Loucy (cell line): ENCODE measurements around the gene LACC1.

ENCODE experiments used
- H2AFZ ChIP-seq: fragments of 200-600 bp; sonication (generic); 2 replicates; pipeline ENCODE4 v1.6.0; 2016; ENCODE audit warnings: antibody characterized with exemption, mild to moderate bottlenecking, low read length, moderate library complexity
- H3F3A ChIP-seq: fragments of 200-600 bp; 2 replicates; pipeline ENCODE4 v1.6.0; 2016; ENCODE audit warnings: antibody characterized with exemption, low read depth, mild to moderate bottlenecking
- H3K27me3 ChIP-seq: fragments of 200-600 bp; sonication (generic); 2 replicates; pipeline ENCODE4 v1.6.1; 2014; ENCODE audit warnings: low read length, mild to moderate bottlenecking; ENCODE audit not compliant: insufficient read depth, poor library complexity, severe bottlenecking
- H3K36me3 ChIP-seq: fragments of 200-600 bp; sonication (generic); 2 replicates; pipeline ENCODE4 v1.6.1; 2016; ENCODE audit warnings: low read length; ENCODE audit not compliant: insufficient read depth
- H3K4me1 ChIP-seq: fragments of 200-600 bp; sonication (generic); 2 replicates; pipeline ENCODE4 v1.5.1; 2014; ENCODE audit warnings: low read length, mild to moderate bottlenecking; ENCODE audit not compliant: insufficient read depth, poor library complexity, severe bottlenecking
- H3K4me2 ChIP-seq: fragments of 200-600 bp; sonication (generic); 2 replicates; pipeline ENCODE4 v1.6.0; 2014; ENCODE audit warnings: antibody characterized with exemption, low read length, low read depth, mild to moderate bottlenecking; ENCODE audit not compliant: poor library complexity, severe bottlenecking
- H3K4me3 ChIP-seq: fragments of 200-600 bp; sonication (generic); 2 replicates; pipeline ENCODE4 v1.5.1; 2014; ENCODE audit warnings: low read length, mild to moderate bottlenecking, mixed read lengths; ENCODE audit not compliant: poor library complexity, severe bottlenecking
- H3K79me2 ChIP-seq: fragments of 200-600 bp; sonication (generic); 2 replicates; pipeline ENCODE4 v1.6.1; 2014; ENCODE audit warnings: low read length; ENCODE audit not compliant: insufficient read depth
- H3K9ac ChIP-seq: fragments of 200-600 bp; sonication (generic); 2 replicates; pipeline ENCODE4 v1.6.0; 2014; ENCODE audit warnings: mild to moderate bottlenecking, low read depth, low read length, moderate library complexity; ENCODE audit not compliant: poor library complexity, severe bottlenecking
- H3K9me2 ChIP-seq: fragments of 200-600 bp; sonication (generic); replicated peaks from 2 replicates; pipeline ENCODE4 v1.6.1; 2016; ENCODE audit warnings: low read depth, low read length, mixed read lengths
- H3K9me3 ChIP-seq: fragments of 200-600 bp; sonication (generic); 2 replicates; pipeline ENCODE4 v1.6.1; 2014; ENCODE audit warnings: mild to moderate bottlenecking, antibody characterized with exemption, low read length, low read depth; ENCODE audit not compliant: insufficient read depth
- H4K20me1 ChIP-seq: fragments of 200-600 bp; sonication (generic); 2 replicates; pipeline ENCODE4 v1.6.0; 2014; ENCODE audit warnings: antibody characterized with exemption, low read length, mild to moderate bottlenecking; ENCODE audit not compliant: insufficient read depth, poor library complexity, severe bottlenecking
- EZH2phosphoT487 ChIP-seq: fragments of 200-600 bp; IDR thresholded peaks from 2 replicates; pipeline ENCODE4 v1.6.1; 2018; ENCODE audit warnings: antibody characterized with exemption, mild to moderate bottlenecking, moderate library complexity, borderline replicate concordance
- TF ChIP-seq, protein P1 (sequence below): fragments of 200-600 bp; sonication (generic); conservative IDR thresholded peaks from 2 replicates; pipeline ENCODE4 v1.5.1; 2014; ENCODE audit warnings: mild to moderate bottlenecking, antibody characterized with exemption, low read length

Gene LACC1

DNA sequence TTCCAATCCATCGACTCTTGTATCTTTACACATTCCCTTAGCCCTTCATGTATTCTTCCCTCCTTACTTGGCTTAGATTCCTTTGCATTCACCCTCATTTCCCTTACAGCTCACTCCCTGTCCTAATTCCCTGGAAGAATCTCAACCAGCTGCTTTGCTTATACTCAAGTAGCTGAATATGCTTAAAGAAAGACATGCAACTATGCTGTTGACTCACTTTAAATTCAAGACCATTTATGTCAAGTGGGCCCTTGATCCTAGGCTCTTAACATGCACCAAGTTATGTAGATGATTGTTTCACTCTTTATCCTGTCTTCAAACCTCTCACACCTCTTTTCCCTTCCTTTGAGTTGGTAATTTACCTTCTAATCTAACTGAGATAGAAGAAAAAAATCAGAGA, 7.5 kb upstream of the LACC1 start:
- no peaks in the 10 kb centered on the region for H3K79me2 ChIP-seq
- H3K36me3 ChIP-seq, result no peaks in the 10 kb centered on the region
- no peak overlapping the region for H2AFZ ChIP-seq
- H3K27me3 ChIP-seq, result no peaks in the 10 kb centered on the region
- H3K9me2 ChIP-seq, result no peaks in the 10 kb centered on the region
- H3K9me3 ChIP-seq, result no peaks in the 10 kb centered on the region
- H3K4me2 ChIP-seq, result no peak overlapping the region
- H3F3A ChIP-seq, result no peaks in the 10 kb centered on the region
- TF ChIP-seq EZH2phosphoT487, result no peak
- TF ChIP-seq, protein P1, sequence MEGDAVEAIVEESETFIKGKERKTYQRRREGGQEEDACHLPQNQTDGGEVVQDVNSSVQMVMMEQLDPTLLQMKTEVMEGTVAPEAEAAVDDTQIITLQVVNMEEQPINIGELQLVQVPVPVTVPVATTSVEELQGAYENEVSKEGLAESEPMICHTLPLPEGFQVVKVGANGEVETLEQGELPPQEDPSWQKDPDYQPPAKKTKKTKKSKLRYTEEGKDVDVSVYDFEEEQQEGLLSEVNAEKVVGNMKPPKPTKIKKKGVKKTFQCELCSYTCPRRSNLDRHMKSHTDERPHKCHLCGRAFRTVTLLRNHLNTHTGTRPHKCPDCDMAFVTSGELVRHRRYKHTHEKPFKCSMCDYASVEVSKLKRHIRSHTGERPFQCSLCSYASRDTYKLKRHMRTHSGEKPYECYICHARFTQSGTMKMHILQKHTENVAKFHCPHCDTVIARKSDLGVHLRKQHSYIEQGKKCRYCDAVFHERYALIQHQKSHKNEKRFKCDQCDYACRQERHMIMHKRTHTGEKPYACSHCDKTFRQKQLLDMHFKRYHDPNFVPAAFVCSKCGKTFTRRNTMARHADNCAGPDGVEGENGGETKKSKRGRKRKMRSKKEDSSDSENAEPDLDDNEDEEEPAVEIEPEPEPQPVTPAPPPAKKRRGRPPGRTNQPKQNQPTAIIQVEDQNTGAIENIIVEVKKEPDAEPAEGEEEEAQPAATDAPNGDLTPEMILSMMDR, result no peak
- H4K20me1 ChIP-seq, result no peaks in the 10 kb centered on the region
- H3K4me3 ChIP-seq, result no peak overlapping the region
- peaks cover 2% of the 10 kb centered on the region for H3K4me1 ChIP-seq
- H3K9ac ChIP-seq, result no peak overlapping the region

DNA sequence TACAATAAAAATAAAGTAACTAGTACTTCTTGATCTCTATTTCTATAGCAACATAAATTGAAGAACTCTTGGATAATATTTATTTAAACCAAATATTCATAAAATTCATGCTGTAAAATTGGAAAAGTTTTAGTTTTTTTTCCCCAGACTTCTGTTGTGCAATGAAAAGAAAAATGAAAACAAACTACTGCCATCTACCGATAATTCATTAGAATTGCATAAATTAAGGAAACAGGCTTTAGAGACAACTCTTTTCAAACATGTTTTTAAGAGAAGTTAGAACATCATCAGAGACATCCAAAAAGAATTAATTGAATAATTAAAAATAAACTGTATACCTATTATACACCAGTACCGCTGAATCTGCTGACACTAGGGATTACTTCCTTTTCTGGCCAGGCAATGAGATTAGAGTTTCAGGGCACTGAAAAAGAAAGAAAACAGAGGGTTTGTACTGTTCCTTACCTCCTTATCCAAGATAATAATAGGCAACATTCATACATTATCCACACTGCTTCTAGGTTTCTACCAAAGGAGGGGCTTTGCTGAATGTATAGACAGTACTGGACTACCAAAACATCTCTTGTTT, 5.1 kb upstream of the LACC1 start:
- Histone ChIP-seq H3K4me2 (no peak overlapping the region), H3K36me3 (no peaks in the 10 kb centered on the region), H3K9me2 (no peaks in the 10 kb centered on the region), H2AFZ (no peak overlapping the region), H4K20me1 (no peaks in the 10 kb centered on the region), H3F3A (no peaks in the 10 kb centered on the region), H3K79me2 (no peaks in the 10 kb centered on the region), H3K9me3 (no peaks in the 10 kb centered on the region), H3K9ac (no peak overlapping the region), H3K4me1 (peaks cover 18% of the 10 kb centered on the region), H3K27me3 (no peaks in the 10 kb centered on the region), H3K4me3 (no peak overlapping the region)
- no peak for TF ChIP-seq EZH2phosphoT487
- TF ChIP-seq, protein P1, result peak; percentile 73

DNA sequence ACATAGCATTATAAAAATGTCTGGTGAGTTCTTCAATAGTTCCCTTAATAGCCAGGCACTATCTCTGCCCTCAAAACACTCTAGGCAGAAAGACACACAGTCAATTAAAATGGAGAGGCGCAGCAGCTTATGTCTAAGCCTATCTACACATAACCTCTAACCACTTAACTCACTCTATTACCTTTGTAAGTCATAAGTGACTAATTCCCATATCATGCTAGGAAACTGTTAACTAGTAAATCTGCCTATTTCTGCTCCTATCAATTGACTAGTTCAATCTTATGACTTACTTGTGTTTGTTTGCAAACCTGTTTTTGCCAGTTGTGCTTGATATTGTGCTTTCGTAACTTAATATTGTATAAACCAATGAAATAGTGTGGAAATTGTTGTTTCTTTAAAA, 3.3 kb upstream of the LACC1 start:
- no peak overlapping the region for H3K4me3 ChIP-seq
- H4K20me1 ChIP-seq, result no peaks in the 10 kb centered on the region
- H3K36me3 ChIP-seq, result no peaks in the 10 kb centered on the region
- H3K9me3 ChIP-seq, result no peaks in the 10 kb centered on the region
- no peaks in the 10 kb centered on the region for H3K27me3 ChIP-seq
- no peak overlapping the region for H2AFZ ChIP-seq
- no peak overlapping the region for H3K9ac ChIP-seq
- peaks cover 18% of the 10 kb centered on the region for H3K4me1 ChIP-seq
- H3K4me2 ChIP-seq, result no peak overlapping the region
- H3K9me2 ChIP-seq, result no peaks in the 10 kb centered on the region
- H3K79me2 ChIP-seq, result no peaks in the 10 kb centered on the region
- H3F3A ChIP-seq, result no peaks in the 10 kb centered on the region
- TF ChIP-seq EZH2phosphoT487, result no peak
- TF ChIP-seq, protein P1, result no peak
